M059J (cell line): ENCODE measurements around the gene FTO. TPM values are rescaled to one million over a fixed set of nuclear protein-coding genes. Genes with fewer than 3 reads are reported as not detected.

Source experiments
- DNase-seq: peaks from one replicate; pipeline ENCODE4 v3.0.0-alpha.2; 2012; ENCODE audit warnings: low read depth
- total RNA-seq: library from RNA; depleted of rRNA; stranded (reverse); fragments of >200 nt; shearing (Covaris generic); gene quantifications from 2 replicates; pipeline ENCODE4 v1.2.3, GENCODE V29; 2014

FTO gene
- total RNA-seq, 1 experiment from 2014 or later, result 132 TPM

- no peak for DNase-seq
Measured at GRCh38 chr16:53932975-53933374, 229.0 kb downstream of the FTO start.

DNA sequence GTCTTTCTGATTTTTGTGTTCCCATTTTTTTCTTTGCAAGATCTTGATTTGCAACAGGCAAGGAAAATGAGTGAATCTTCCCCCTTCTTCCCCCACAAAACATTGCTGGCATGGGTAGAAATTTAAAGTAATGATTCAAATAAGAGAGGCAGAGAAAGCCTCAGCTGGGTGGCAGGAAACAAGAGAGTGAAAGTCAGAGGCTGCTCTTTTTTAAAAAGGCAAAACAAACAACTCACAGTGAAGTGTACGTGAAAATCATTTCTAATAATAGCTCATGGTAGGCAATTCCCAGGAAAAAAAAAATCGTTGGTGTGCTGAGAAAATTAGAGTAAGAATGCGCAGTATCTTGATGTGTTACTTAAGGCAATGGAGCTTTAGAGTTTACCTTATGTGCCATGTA, 229.5 kb downstream of the FTO start:
- no peak for DNase-seq

- DNase-seq, result no peak
Measured at GRCh38 chr16:53936052-53936451, 232.1 kb downstream of the FTO start.

- DNase-seq, result no peak
Measured at GRCh38 chr16:53936529-53936928, 232.6 kb downstream of the FTO start.

GRCh38 chr16:53937161-53937880, 233.4 kb downstream of the FTO start:
- DNase-seq, result no peak

- DNase-seq, result no peak
Measured at GRCh38 chr16:53944025-53944424, 240.1 kb downstream of the FTO start.

GRCh38 chr16:53945996-53946395, 242.0 kb downstream of the FTO start:
- peak; percentile 51 for DNase-seq

- DNase-seq, result no peak
Measured at GRCh38 chr16:53946746-53947386, 242.9 kb downstream of the FTO start.

DNA sequence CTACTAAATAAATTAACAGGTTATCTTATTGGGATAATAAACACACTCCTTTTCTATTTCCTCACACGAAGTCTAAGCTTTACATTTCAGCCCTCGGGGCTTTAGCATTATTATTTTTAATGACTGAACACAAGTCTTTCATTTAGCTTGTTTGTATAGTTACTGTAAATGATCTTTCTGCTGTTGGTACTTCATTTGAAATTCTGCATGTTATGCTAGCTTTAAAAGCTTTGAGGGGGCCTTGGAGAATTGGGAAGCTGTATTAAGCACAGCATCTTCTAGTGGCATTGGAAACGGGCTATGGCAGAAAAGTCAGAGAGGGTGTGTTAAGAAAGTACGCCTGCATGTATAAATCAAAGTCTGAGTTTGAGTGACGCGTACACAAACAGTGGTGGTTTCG, 243.7 kb downstream of the FTO start:
- DNase-seq, result no peak

DNA sequence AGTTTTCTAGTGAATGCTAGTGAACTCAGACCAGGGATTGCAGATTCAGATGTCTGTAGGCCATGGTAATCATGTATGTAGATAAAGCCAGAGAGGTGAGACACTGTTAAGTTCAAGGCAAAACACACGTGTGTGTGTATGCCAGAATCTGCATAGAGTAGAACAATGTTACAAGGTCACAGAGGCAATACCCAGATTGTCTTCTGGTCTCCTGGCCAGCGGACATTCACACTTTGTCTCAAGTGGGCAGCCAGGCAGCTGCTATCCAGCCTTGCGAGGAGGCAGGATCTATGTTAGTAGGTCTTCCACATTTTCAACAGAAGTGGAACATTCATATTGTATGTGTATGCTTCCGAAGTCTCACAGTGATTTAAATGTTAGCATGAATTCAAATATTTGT, 244.4 kb downstream of the FTO start:
- DNase-seq, result no peak

- no peak for DNase-seq
Measured at GRCh38 chr16:53948734-53949430, 244.9 kb downstream of the FTO start.

DNA sequence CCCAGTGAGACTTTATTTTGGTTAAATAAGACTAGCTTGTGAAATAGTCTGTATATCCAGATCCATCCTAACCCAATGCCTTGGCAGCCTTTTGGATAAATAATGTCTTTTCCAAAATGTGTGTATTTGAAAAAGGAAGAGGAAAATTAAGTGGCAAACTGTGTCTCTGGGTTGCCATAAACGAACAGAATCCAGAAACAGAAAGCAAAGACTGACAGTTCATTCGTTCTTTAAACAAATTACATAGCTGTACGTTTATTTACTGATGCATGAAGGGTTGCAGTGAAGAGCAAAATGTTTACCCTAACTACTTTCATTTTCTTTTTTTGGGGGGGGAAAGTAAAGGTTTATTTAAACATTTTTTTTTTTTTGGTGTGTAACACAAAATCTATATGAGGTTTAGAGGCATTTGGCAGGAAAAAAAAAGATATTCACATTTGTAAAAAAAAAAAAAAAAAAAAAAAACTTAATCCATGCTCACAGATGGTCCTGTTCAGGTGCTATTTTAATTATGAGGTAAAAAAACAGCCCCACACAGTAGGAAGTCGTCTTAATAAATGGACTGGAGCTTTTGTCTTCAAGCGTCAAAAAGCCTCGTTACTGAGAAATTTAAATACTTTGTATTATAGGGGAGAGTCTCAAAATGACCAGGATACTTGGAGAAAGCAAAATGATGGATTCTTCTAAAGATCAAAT, 245.9 kb downstream of the FTO start:
- peak; percentile 13 for DNase-seq

GRCh38 chr16:53950677-53951076, 246.7 kb downstream of the FTO start:
- DNase-seq, result no peak

DNA sequence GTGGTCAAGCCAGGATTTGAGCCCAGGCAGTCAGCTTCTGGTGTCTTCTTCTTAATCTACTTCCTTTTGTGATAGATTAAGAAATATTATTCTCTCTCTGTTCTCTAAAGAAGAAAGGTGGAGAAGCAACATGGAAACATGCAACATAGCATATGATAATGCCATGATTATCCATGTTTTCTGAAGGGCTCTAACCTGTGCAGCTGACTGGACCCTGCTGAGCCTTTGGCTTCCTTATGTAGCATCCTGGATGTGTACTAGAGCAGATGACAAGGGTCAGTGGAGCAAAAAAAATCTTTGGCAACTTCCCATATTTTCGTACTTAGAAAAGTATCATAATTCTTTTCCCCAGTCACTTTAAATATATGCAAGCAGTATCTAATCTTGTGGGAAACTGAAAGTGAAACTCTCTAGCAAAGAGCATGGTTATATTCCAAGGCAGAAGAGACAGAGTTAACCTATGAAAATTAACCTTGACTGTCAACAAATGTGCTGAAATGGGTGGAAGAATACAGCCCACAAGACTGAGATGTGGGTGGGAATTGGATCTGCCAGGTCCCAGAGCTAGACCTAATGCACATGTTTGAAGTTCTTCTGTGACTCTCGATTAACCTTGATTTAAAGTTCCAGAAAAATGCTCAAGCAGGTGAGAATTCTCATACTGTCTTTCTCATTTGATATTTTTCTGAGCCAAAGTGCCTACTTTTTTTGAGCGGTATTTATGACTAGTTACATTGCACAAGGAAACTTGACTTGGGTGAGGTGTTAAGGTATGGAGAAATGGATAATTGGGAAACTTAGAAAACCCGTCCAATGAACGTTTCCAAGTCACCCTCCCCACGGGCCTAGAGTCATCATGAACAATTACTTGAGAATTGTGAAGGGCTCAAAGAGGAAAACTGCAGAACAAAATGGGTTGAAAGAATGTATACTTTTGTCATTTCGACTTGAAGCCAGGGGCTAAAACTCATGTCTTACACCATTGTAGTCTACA, 248.6 kb downstream of the FTO start:
- DNase-seq, result peak; percentile 72

DNA sequence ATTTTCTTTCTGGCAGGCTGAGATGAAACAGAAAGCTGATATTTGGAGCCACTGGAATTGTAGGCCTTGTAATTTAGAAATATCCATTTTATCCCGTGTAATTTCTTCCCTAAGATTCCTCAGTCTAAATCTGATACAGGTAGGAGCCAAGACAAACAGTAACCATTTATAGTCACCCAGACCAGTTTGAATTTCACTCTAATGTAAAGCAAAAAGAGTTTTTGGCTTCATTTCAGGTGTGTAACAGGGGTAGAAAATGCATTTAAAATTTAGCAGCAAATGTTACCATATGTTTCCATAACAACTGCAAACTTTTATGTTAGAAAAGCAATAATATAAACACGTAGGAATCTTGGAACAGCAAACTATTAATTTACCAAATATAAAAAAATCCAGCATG, 249.4 kb downstream of the FTO start:
- DNase-seq, result no peak

- DNase-seq, result no peak
Measured at GRCh38 chr16:53955221-53955875, 251.4 kb downstream of the FTO start.

- no peak for DNase-seq
Measured at GRCh38 chr16:53958341-53958880, 254.5 kb downstream of the FTO start.

GRCh38 chr16:53960050-53960812, 256.3 kb downstream of the FTO start:
- DNase-seq, result no peak

DNA sequence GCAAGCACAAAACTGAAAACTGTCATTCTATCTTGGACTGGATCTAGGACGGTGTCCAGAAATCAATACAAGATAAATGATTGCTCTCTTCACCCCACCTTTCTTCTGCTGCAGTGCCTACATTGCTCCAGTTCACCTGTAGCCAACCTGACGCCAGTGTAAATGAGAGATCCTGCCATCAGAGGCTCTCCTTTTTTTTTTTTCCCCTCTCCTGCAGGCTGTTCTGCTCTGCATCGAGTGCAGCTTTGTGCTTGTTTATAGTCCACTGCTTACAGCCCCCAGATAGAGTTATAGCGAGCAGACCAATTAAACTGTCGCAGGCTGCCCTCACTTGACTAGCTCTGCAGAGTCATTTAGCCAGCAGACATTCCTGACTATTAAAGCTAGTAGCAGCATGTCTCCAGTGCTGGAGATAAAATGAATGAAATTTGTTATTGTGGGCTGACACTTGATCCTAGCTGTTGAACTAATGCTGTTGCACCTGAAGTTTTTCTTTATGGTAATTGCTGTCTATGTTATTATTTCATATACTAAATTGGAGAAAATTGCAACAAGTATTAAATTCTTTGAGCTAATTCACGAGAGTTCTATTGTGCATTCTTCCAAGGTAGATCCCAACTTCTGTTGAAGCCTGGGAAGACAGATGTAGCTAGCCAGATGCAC, 257.1 kb downstream of the FTO start:
- no peak for DNase-seq
